Testis (tissue), 2 donors: ENCODE results near the gene OR2L8.

Source experiments
- CTCF ChIP-seq, 3 experiments: fragments of 450-650 bp in 2 of 3; fragments of 200-600 bp in 1 of 3; sonication (generic) in 1 of 3; IDR thresholded peaks; one replicate each; pipeline ENCODE4 v1.5.1; 2016 to 2019; ENCODE audit warnings: antibody characterized with exemption in 3 of 3, mild to moderate bottlenecking in 2 of 3, moderate library complexity in 1 of 3
- POLR2A ChIP-seq: fragments of 450-650 bp; IDR thresholded peaks from one replicate; pipeline ENCODE4 v1.6.1; 2017; ENCODE audit warnings: antibody characterized with exemption, mild to moderate bottlenecking, moderate library complexity

GRCh38 chr1:247961791-247962190, 13.1 kb downstream of the OR2L8 start:
- TF ChIP-seq CTCF (IDR thresholded peaks at IDR 0.05) (no peak), POLR2A (no peak)
